Urinary bladder (tissue), 4 donors: ENCODE measurements around the gene ABHD16A. TPM values are rescaled to one million over a fixed set of nuclear protein-coding genes. Genes with fewer than 3 reads are reported as not detected.

Experiments used
- DNase-seq: peaks from one replicate; pipeline ENCODE4 v3.0.0-alpha.2; 2015; ENCODE audit errors: extremely low spot score
- H3K27ac ChIP-seq: one replicate; pipeline ENCODE4 v1.5.1; 2013; ENCODE audit warnings: low read depth, mild to moderate bottlenecking, moderate library complexity
- H3K36me3 ChIP-seq: one replicate; pipeline ENCODE4 v1.6.1; 2013; ENCODE audit warnings: mild to moderate bottlenecking, moderate library complexity; ENCODE audit not compliant: insufficient read depth
- H3K4me1 ChIP-seq: one replicate; pipeline ENCODE4 v1.6.1; 2013; ENCODE audit warnings: mild to moderate bottlenecking, moderate library complexity; ENCODE audit not compliant: insufficient read depth
- H3K4me3 ChIP-seq: one replicate; pipeline ENCODE4 v1.5.1; 2013; ENCODE audit warnings: low read depth, low read length
- WGBS: extraction: QIAGEN DNeasy Blood & Tissue Kit; methylation state at CpG from one replicate; pipeline ENCODE4 v1.1.7; 2013; 5-methylcytosine and 5-hydroxymethylcytosine counted together
- polyA plus RNA-seq: library from polyadenylated mRNA; stranded (reverse); fragments of 200-250 nt; gene quantifications from one replicate; pipeline ENCODE4 v1.2.3, GENCODE V29; 2013
- total RNA-seq: library from RNA; depleted of rRNA; stranded (reverse); fragments of >200 nt; gene quantifications from one replicate; pipeline ENCODE4 v1.2.3, GENCODE V29; 2014
- donor health status: healthy with polysubstance abuse.
- donor health status: healthy.

Gene ABHD16A
- total and polyA plus RNA-seq, 2 donors = 42.6 to 56.4 TPM

- Histone ChIP-seq H3K36me3 (no peaks in the 10 kb centered on the region), H3K4me3 (peak overlapping the region; percentile 81), H3K4me1 (peaks cover 3% of the 10 kb centered on the region), H3K27ac (peak overlapping the region; percentile 92)
- 75% methylated on average over 12 of the region's 12 CpGs for WGBS
- DNase-seq = no peak
Observed at GRCh38 chr6:31661262-31662123, 41.6 kb downstream of the ABHD16A start.

- WGBS = under 1% methylated on average over 52 of the region's 52 CpGs
- H3K4me1 ChIP-seq = peaks cover 3% of the 10 kb centered on the region
- peak; percentile 54 for DNase-seq
Observed at GRCh38 chr6:31660381-31661261, 42.5 kb downstream of the ABHD16A start, which contains the start of gene C6orf47. TSS of gene C6orf47 (minus strand) at chr6:31660778. CDS start at chr6:31659947, 831 bp downstream.

GRCh38 chr6:31659649-31660380 is 43.3 kb downstream of the ABHD16A start:
- Histone ChIP-seq H3K36me3 (no peaks in the 10 kb centered on the region), H3K27ac (peak overlapping the region; percentile 92), H3K4me1 (peaks cover 3% of the 10 kb centered on the region), H3K4me3 (peak overlapping the region; percentile 81)
- WGBS = 21% methylated on average over 13 of the region's 13 CpGs
- no peak for DNase-seq

More at GRCh38 chr6:31660381-31661261, 42.5 kb downstream of the ABHD16A start, which contains the start of gene C6orf47:
- Histone ChIP-seq H3K4me3 (peak within 1 kb of the TSS; percentile 81), H3K27ac (peak within 1 kb of the TSS; percentile 92), H3K36me3 (no peaks in the 10 kb centered on the region)

DNA sequence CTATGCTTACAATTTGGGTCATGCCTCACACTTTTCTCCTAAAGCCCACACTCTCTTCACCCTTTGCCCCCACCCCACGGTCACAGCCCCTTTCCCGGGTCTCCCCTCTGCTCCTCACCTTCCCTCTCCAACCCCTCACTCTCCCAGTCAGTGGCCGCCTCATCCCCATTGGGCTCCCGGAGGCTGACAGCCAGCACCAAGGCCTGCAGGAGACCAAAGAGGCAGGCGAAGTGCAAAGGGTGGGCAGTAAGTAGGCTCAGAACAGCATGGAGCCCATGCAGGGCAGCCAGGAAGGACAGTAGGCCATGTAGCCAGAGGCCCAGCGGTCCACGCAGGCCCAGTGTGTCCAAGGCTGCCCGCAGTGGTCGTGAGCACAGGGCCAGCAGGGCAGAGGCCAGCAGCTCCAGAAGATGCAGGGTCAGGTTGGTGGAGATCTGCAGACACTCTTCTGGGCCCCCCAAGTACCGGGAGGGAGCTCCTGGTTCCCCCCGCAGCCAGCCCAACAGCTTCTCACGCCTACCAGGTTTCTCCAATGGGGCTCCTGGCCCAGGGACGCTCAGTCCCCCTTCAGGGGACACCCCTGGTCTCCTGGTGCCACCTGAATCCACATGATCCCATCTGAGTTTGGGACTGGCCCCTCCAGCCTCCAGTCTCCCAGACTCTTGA is 44.0 kb downstream of the ABHD16A start:
- no peaks in the 10 kb centered on the region for H3K36me3 ChIP-seq
- H3K4me3 ChIP-seq = peak overlapping the region; percentile 21
- no peak overlapping the region for H3K27ac ChIP-seq
- H3K4me1 ChIP-seq = peaks cover 3% of the 10 kb centered on the region
- 83% methylated on average over 13 of the region's 13 CpGs for WGBS
- DNase-seq = no peak

GRCh38 chr6:31658158-31658688 is 44.9 kb downstream of the ABHD16A start:
- no peaks in the 10 kb centered on the region for H3K36me3 ChIP-seq
- no peak overlapping the region for H3K27ac ChIP-seq
- WGBS = 78% methylated on average over 4 of the region's 4 CpGs
- H3K4me1 ChIP-seq = peaks cover 3% of the 10 kb centered on the region
- no peak for DNase-seq
- H3K4me3 ChIP-seq = no peak overlapping the region

DNA sequence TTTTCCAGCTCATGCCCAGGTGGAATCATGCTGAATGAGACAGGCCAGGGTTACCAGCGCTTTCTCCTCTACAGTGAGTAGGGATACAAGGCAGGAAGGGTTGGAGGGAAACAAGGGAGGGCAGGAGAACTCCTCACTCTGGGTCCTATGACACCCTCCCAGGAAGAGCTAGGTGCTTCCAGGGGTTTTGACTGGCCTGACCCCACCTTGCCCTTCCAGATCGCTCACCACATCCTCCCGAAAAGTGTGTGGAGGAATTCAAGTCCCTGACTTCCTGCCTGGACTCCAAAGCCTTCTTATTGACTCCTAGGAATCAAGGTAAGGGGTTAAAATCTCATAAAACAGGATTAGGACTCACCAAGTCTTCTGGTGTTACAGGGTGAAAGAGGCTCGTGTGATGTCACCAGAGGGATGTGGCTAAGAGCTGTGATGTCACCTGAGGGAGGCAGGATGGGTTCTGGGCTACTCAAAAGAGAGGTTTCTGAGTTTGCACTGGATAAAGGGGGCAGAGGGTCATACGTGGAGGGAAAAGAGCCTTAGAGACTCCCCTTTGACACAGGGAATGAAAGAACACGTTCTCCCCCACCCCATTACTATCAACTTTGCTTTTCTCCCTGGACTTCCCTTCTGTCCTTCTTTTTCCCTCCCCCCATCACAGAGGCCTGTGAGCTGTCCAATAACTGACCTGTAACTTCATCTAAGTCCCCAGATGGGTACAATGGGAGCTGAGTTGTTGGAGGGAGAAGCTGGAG is 45.5 kb downstream of the ABHD16A start:
- Histone ChIP-seq H3K36me3 (no peaks in the 10 kb centered on the region), H3K4me1 (peaks cover 3% of the 10 kb centered on the region), H3K4me3 (no peak overlapping the region), H3K27ac (no peak overlapping the region)
- WGBS = 73% methylated on average over 6 of the region's 6 CpGs
- no peak for DNase-seq

- Histone ChIP-seq H3K4me1 (peaks cover 3% of the 10 kb centered on the region), H3K36me3 (no peaks in the 10 kb centered on the region), H3K4me3 (no peak within 1 kb of the TSS), H3K27ac (no peak within 1 kb of the TSS)
- no peak for DNase-seq
- 86% methylated on average over 8 of the region's 8 CpGs for WGBS
Observed at GRCh38 chr6:31655349-31656237, 47.5 kb downstream of the ABHD16A start, which contains the start of gene APOM. TSS of gene APOM (plus strand) at chr6:31655894. CDS start at chr6:31655967, 73 bp downstream.

DNA sequence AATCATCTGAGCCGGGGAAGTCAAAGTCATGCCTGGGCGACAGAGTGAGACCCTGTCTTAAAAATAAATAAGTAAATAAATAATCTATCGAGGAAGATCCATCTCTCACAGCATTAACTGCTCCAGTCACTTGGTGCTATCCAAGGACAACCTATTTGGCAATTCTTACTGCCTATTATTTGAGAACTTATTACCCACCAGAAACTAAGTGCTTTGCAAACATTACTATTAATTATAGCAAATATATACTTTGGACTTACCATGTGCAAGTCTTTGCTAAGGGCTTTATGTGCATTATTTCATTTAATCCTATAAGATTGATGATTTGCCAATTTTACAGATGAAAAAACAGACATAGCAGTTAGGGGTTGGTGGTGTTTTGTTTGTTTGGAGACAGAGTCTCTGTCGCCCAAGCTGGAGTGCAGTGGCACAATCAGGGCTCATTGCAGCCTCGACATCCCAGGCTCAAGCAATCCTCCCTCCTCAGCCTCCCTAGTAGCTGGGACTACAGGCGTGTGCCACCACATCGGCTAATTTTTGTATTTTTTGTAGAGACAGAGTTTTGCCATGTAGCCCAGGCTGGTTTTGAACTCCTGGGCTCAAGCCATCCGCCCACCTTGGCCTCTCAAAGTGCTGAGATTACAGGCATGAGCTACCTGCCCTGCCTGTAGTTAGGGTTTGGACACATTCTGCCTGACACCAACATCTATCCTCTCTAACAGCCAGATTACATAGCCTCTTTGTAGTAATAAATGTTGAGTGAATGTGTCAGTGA is 48.4 kb downstream of the ABHD16A start:
- no peaks in the 10 kb centered on the region for H3K36me3 ChIP-seq
- H3K4me3 ChIP-seq = no peak overlapping the region
- 94% methylated on average over 8 of the region's 8 CpGs for WGBS
- peaks cover 3% of the 10 kb centered on the region for H3K4me1 ChIP-seq
- H3K27ac ChIP-seq = no peak overlapping the region
- no peak for DNase-seq

DNA sequence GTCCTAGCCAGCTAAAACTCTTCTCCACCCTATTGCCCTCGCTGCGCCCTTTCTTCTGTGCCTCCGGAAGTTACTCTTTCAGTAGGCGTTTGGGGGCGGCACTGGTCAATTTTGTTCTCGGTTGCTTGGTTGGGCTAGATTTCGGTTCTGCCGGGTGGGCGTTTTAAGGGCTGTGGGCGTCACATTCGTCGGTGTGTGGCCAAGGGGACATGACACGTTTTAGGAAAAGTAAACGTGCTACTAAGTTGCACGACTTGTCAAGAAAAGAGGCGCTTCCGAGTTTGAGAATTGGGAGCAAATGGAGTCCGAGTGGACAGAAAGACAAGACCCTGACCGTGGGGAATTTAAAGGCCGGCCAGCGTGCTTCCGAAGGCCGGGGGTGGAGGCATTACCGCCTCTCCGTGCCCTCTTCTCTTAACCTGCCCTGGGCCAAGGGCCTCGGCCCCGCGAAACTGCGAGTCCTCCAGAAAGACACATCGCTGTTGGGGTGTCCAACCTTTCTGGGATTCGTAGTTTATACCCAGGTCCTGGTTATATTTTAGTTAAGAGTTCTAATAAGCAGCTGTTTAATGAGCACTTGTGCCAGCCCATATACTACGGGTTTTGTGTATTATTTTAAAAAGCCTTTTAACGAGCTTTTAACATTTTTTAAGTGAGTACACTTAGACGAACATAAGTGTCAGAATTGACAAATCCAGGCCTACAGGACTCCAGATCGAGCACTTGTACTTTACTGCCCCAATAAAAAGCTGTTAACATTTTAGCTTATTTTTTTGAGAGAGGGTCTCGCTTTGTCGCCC is 50.0 kb downstream of the ABHD16A start:
- H3K4me1 ChIP-seq = no peaks in the 10 kb centered on the region
- DNase-seq = peak; percentile 94

GRCh38 chr6:31651602-31652191 is 51.4 kb downstream of the ABHD16A start:
- peak overlapping the region; percentile 59 for H3K4me3 ChIP-seq
- peaks cover 9% of the 10 kb centered on the region for H3K36me3 ChIP-seq
- 2% methylated on average over 29 of the region's 29 CpGs for WGBS
- no peaks in the 10 kb centered on the region for H3K4me1 ChIP-seq
- peak; percentile 54 for DNase-seq
- H3K27ac ChIP-seq = peak overlapping the region; percentile 96

More for the DNA sequence above, 50.0 kb downstream of the ABHD16A start:
- H3K4me3 ChIP-seq = peak overlapping the region; percentile 52
- peaks cover 4% of the 10 kb centered on the region for H3K36me3 ChIP-seq
- WGBS = 7% methylated on average over 37 of the region's 37 CpGs
- H3K27ac ChIP-seq = peak overlapping the region; percentile 96
